GM12878 (cell line): ENCODE measurements around the gene TLE3. TPM values are rescaled to one million over a fixed set of nuclear protein-coding genes. Genes with fewer than 3 reads are reported as not detected.

ENCODE experiments used
- ATAC-seq: fragments of 200-7000 bp; cut with Tn5 transposase; 3 replicates; pipeline ENCODE4 v1.9.1; 2020; ENCODE audit warnings: mild to moderate bottlenecking, moderate library complexity
- BruUV-seq: library from RNA; stranded (reverse); fragments of 400-500 nt; replicated peaks from 2 replicates; lab custom pipeline; 2021; lab: Mats Ljungman, UMichigan
- CTCF ChIA-PET: fragments of 300-600 bp; sonication (Branson Sonifier 250); formaldehyde crosslinking; extraction: SDS; loops from one replicate; lab custom pipeline; 2021; ENCODE audit warnings: inconsistent platforms; lab: Yijun Ruan, JAX
- POLR2A ChIA-PET: fragments of 350-600 bp; formaldehyde crosslinking; extraction: SDS; loops from one replicate; lab custom pipeline; 2021; ENCODE audit warnings: inconsistent platforms; lab: Charles Lee
- RAD21 ChIA-PET: fragments of 300-600 bp; sonication (Branson Sonifier 250); formaldehyde crosslinking; loops from one replicate; lab custom pipeline; 2023; ENCODE audit warnings: antibody characterized with exemption; ENCODE audit not compliant: unreplicated experiment; lab: Charles Lee
- SMC1A ChIA-PET: fragments of 300-600 bp; sonication (Branson Sonifier 250); formaldehyde crosslinking; loops from one replicate; lab custom pipeline; 2023; ENCODE audit not compliant: unreplicated experiment, uncharacterized antibody; lab: Charles Lee
- DNase-seq: peaks from one replicate; pipeline ENCODE4 v3.0.0-alpha.2; 2011; ENCODE audit warnings: low read depth, low spot score
- FAIRE-seq: peaks from 3 replicates; lab custom pipeline; 2011; peaks lifted over from hg19 to GRCh38; lab: Jason Lieb, UNC
- H2AFZ ChIP-seq: 2 replicates; pipeline ENCODE4 v1.6.0; 2011; ENCODE audit warnings: low read depth, low read length, control low read depth; ENCODE audit not compliant: control insufficient read depth
- H3K27ac ChIP-seq: 2 replicates; pipeline ENCODE4 v1.5.1; 2011; ENCODE audit warnings: control low read depth; ENCODE audit not compliant: control insufficient read depth, insufficient read depth
- H3K27me3 ChIP-seq, 2 experiments: replicated peaks in 1 of 2; 2 replicates each; pipeline versions ENCODE4 v1.6.0 to v1.6.1; 2011; ENCODE audit warnings: low read length in 1 of 2; ENCODE audit not compliant: control insufficient read depth in 2 of 2, insufficient read depth in 2 of 2
- H3K36me3 ChIP-seq, 2 experiments: 2 replicates each; pipeline ENCODE4 v1.5.1; 2011; ENCODE audit warnings: low read length in 1 of 2; ENCODE audit not compliant: control insufficient read depth in 2 of 2, insufficient read depth in 2 of 2
- H3K4me1 ChIP-seq: 2 replicates; pipeline ENCODE4 v1.6.1; 2011; ENCODE audit warnings: mild to moderate bottlenecking, low read length, moderate library complexity, mixed read lengths; ENCODE audit not compliant: control insufficient read depth, insufficient read depth
- H3K4me2 ChIP-seq: 2 replicates; pipeline ENCODE4 v1.6.0; 2011; ENCODE audit warnings: control low read depth; ENCODE audit not compliant: control insufficient read depth, insufficient read depth
- H3K4me3 ChIP-seq: fragments of 200-600 bp; sonication (generic); 2 replicates; pipeline ENCODE4 v1.5.1; 2016
- H3K79me2 ChIP-seq: 2 replicates; pipeline ENCODE4 v1.6.0; 2011; ENCODE audit warnings: low read length; ENCODE audit not compliant: control insufficient read depth, insufficient read depth
- H3K9ac ChIP-seq: 2 replicates; pipeline ENCODE4 v1.8.0; 2011; ENCODE audit warnings: low read length, control low read depth, mixed read lengths; ENCODE audit not compliant: control insufficient read depth, insufficient read depth
- H3K9me3 ChIP-seq: replicated peaks from 3 replicates; pipeline ENCODE4 v1.5.1; 2011; ENCODE audit warnings: mild to moderate bottlenecking, low read length; ENCODE audit not compliant: control insufficient read depth, insufficient read depth
- H4K20me1 ChIP-seq: 2 replicates; pipeline ENCODE4 v1.6.0; 2011; ENCODE audit not compliant: control insufficient read depth, insufficient read depth
- BHLHE40 ChIP-seq, 2 experiments: fragments of 450-650 bp in 1 of 2; IDR thresholded peaks; 2 replicates each; pipeline ENCODE4 v1.6.1; 2011 to 2017; ENCODE audit warnings: low read depth in 2 of 2, borderline replicate concordance in 1 of 2, improper control_type of control experiment in 1 of 2, low read length in 1 of 2, mild to moderate bottlenecking in 1 of 2
- LARP7 ChIP-seq: fragments of 450-650 bp; IDR thresholded peaks from 2 replicates; pipeline ENCODE4 v1.6.1; 2017; ENCODE audit warnings: mild to moderate bottlenecking
- MEF2A ChIP-seq: IDR thresholded peaks from 2 replicates; pipeline ENCODE4 v1.6.1; 2011; ENCODE audit warnings: low read depth, mild to moderate bottlenecking, low read length, moderate library complexity; ENCODE audit not compliant: insufficient read depth
- MTA3 ChIP-seq: IDR thresholded peaks from 2 replicates; pipeline ENCODE4 v1.6.1; 2012; ENCODE audit warnings: low read length, inconsistent platforms, borderline replicate concordance
- NR2C1 ChIP-seq: fragments of 450-650 bp; IDR thresholded peaks from 2 replicates; pipeline ENCODE4 v1.6.1; 2017; ENCODE audit warnings: antibody characterized with exemption, mild to moderate bottlenecking, moderate library complexity
- NR2C2 ChIP-seq: IDR thresholded peaks from 2 replicates; pipeline ENCODE4 v1.6.1; 2011; ENCODE audit warnings: borderline replicate concordance, low read depth; ENCODE audit not compliant: control insufficient read depth, insufficient read length
- RAD21 ChIP-seq: IDR thresholded peaks from 2 replicates; pipeline ENCODE4 v1.6.1; 2011; ENCODE audit warnings: mild to moderate bottlenecking, low read depth, low read length, moderate library complexity; ENCODE audit not compliant: insufficient read depth
- STAT1 ChIP-seq: fragments of 450-650 bp; conservative IDR thresholded peaks from 2 replicates; pipeline ENCODE4 v1.6.1; 2014; ENCODE audit warnings: antibody characterized with exemption, mild to moderate bottlenecking
- SUZ12 ChIP-seq: fragments of 200-600 bp; sonication (generic); IDR thresholded peaks from one replicate; pipeline ENCODE4 v1.6.1; 2018; ENCODE audit warnings: antibody characterized with exemption, mild to moderate bottlenecking; ENCODE audit not compliant: unreplicated experiment
- WGBS: methylation state at CpG from one replicate; pipeline ENCODE4 v1.1.6; 2016; ENCODE audit warnings: low lambda C conversion rate; ENCODE audit not compliant: insufficient replicate concordance, insufficient coverage; ENCODE audit errors: missing lambda C conversion rate; 5-methylcytosine and 5-hydroxymethylcytosine counted together
- in situ Hi-C: fragments of 300-500 bp; cut with MboI; formaldehyde crosslinking; loops from 9 replicates; pipeline ENCODE4 v1.14.3; 2018; ENCODE audit warnings: mixed read lengths
- intact Hi-C: fragments of 100-400 bp; cut with micrococcal nuclease; formaldehyde crosslinking; loops from one replicate; pipeline ENCODE4 v1.14.2; 2022; ENCODE audit not compliant: unreplicated experiment
- polyA plus RNA-seq, 11 experiments: library from polyadenylated mRNA; depleted of rRNA in 4 of 11; unstranded in 6 of 11; stranded (reverse) in 5 of 11; fragments of >200 nt; fragmentation: Nextera tagmentation in 4 of 11; fragmentation: Illumina TruSeq in 1 of 11; extraction: Ambion mirVana in 4 of 11; extraction: Trizol in 1 of 11; gene quantifications; 1 replicate in 1 of 11; 2 replicates in 10 of 11; pipeline versions ENCODE4 v1.2.1 to v1.2.3, GENCODE V29; 2011 to 2016; ENCODE audit warnings: inconsistent platforms in 2 of 11, missing spikeins in 2 of 11, low read depth in 1 of 11
- total RNA-seq, 4 experiments: library from RNA; depleted of rRNA in 3 of 4; stranded (reverse); fragments of >200 nt in 3 of 4; fragmentation: Illumina TruSeq in 1 of 4; extraction: Trizol in 1 of 4; gene quantifications; 2 replicates each; pipeline versions ENCODE4 v1.2.1 to v1.2.3, GENCODE V29; 2013 to 2021
- TF ChIP-seq, protein P1 (sequence below): IDR thresholded peaks from 2 replicates; pipeline ENCODE4 v1.6.1; 2012; ENCODE audit warnings: low read depth, low read length, improper control_type of control experiment
- TF ChIP-seq, protein P2 (sequence below): fragments of 450-650 bp; IDR thresholded peaks from 2 replicates; pipeline ENCODE4 v1.6.1; 2017; ENCODE audit warnings: mild to moderate bottlenecking, moderate library complexity
- TF ChIP-seq, protein P3 (sequence below): fragments of 450-650 bp; IDR thresholded peaks from 2 replicates; pipeline ENCODE4 v1.6.1; 2017; ENCODE audit warnings: low read depth, mild to moderate bottlenecking, moderate library complexity

Gene TLE3
- total and polyA plus RNA-seq, 10 of the 15 experiments (the other 5 are each of a cell fraction or from before 2014, with no cell fraction given), result 1.2 to 65.5 (median 9.7) TPM

DNA sequence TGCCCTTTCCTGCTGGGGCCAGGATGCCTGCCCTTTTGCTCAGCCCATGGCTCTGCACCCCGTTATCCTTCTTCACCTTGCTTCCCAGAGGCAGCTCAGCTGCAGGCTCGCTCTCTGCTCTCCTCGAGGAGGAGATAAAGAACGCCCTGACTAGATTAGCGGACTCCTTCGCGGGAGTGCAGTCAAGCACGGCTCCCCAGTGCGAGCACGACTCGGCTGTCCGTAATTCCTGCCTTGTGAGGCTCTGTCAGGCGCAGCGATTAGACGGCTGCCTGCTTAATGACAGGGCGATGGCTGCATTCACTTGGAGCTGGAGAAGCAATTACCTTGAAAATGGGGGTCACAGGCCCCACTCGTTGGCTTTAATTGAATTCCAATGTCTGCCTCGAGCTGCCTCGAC is 25.9 kb downstream of the TLE3 start:
- FAIRE-seq (no peak), DNase-seq (no peak)
- CTCF ChIA-PET, result no interaction called here
- no peaks in the 10 kb centered on the region for H3K4me1 ChIP-seq
- H3K79me2 ChIP-seq, result no peaks in the 10 kb centered on the region
- H3K9ac ChIP-seq, result no peak overlapping the region
- no peak overlapping the region for H2AFZ ChIP-seq
- intact Hi-C loops, result no loop called here
- no peaks in the 10 kb centered on the region for H3K27me3 ChIP-seq
- H4K20me1 ChIP-seq, result peaks cover 4% of the 10 kb centered on the region
- in situ Hi-C loops, result no loop called here
- TF ChIP-seq MTA3 (no peak), RAD21 (no peak), BHLHE40 (IDR thresholded peaks at IDR 0.05; ENCODE audit: borderline replicate concordance in 1 of 2, low read depth in 2 of 2, low read length in 1 of 2) (no peak), NR2C2 (no peak), MEF2A (no peak), STAT1 (no peak), LARP7 (no peak)
- TF ChIP-seq, all 136 proteins: peak for 0
- BruUV-seq, result no TSS peak
- Histone ChIP-seq H3K4me2 (no peak overlapping the region), H3K9me3 (no peaks in the 10 kb centered on the region), H3K4me3 (no peak overlapping the region), H3K27ac (no peak overlapping the region), H3K36me3 (peaks cover 42 to 69% of the 10 kb centered on the region in 2 experiments)
- WGBS, result 72% methylated on average over 19 of the region's 19 CpGs
- ChIA-PET POLR2A (no interaction called here), SMC1A (interaction anchor here (0.8 to 1.1 kb wide), 2 partner anchors 19 to 27 kb away, joined by 3 read pairs; no protein-coding TSS in a partner anchor), RAD21 (no interaction called here)
- ATAC-seq, result no peak

DNA sequence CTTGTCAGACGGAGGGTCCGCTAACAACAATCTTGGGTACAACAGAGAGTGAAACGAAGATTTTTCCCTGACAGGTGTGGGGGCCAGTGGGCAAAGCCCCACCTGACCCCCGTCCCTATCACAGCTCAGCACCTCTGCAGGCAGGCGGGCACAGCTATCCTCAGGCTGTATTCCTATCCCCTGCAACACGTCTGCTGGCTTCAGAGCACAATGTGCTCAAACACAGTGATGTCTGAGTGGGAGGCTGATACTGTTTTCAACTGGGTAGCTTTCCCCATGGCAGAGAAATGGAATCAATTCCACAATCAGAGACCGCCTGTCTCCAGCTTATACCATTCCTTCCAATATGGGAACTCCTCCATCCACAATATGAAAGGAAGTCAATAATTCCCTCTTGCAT is 28.0 kb downstream of the TLE3 start:
- Histone ChIP-seq H4K20me1 (peaks cover 4% of the 10 kb centered on the region), H3K4me1 (no peaks in the 10 kb centered on the region), H3K9me3 (no peaks in the 10 kb centered on the region), H3K27ac (no peak overlapping the region), H3K4me2 (no peak overlapping the region), H3K27me3 (no peaks in the 10 kb centered on the region), H3K79me2 (no peaks in the 10 kb centered on the region), H2AFZ (no peak overlapping the region), H3K4me3 (no peak overlapping the region), H3K9ac (no peak overlapping the region), H3K36me3 (peaks cover 47 to 77% of the 10 kb centered on the region in 2 experiments)
- RAD21 ChIA-PET, result no interaction called here
- CTCF ChIA-PET, result no interaction called here
- DNase-seq, result no peak
- no peak for ATAC-seq
- no TSS peak for BruUV-seq
- SMC1A ChIA-PET, result interaction anchor here (1.2 kb wide), 1 partner anchor 13 kb away, joined by 3 read pairs; no protein-coding TSS in a partner anchor
- intact Hi-C loops (no loop called here), in situ Hi-C loops (no loop called here)
- 84% methylated on average over 7 of the region's 7 CpGs for WGBS
- POLR2A ChIA-PET, result no interaction called here
- no peak for FAIRE-seq
- TF ChIP-seq, protein P1, sequence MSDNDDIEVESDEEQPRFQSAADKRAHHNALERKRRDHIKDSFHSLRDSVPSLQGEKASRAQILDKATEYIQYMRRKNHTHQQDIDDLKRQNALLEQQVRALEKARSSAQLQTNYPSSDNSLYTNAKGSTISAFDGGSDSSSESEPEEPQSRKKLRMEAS, result no peak
- TF ChIP-seq SUZ12 (no peak), NR2C1 (no peak)
- TF ChIP-seq, protein P2, sequence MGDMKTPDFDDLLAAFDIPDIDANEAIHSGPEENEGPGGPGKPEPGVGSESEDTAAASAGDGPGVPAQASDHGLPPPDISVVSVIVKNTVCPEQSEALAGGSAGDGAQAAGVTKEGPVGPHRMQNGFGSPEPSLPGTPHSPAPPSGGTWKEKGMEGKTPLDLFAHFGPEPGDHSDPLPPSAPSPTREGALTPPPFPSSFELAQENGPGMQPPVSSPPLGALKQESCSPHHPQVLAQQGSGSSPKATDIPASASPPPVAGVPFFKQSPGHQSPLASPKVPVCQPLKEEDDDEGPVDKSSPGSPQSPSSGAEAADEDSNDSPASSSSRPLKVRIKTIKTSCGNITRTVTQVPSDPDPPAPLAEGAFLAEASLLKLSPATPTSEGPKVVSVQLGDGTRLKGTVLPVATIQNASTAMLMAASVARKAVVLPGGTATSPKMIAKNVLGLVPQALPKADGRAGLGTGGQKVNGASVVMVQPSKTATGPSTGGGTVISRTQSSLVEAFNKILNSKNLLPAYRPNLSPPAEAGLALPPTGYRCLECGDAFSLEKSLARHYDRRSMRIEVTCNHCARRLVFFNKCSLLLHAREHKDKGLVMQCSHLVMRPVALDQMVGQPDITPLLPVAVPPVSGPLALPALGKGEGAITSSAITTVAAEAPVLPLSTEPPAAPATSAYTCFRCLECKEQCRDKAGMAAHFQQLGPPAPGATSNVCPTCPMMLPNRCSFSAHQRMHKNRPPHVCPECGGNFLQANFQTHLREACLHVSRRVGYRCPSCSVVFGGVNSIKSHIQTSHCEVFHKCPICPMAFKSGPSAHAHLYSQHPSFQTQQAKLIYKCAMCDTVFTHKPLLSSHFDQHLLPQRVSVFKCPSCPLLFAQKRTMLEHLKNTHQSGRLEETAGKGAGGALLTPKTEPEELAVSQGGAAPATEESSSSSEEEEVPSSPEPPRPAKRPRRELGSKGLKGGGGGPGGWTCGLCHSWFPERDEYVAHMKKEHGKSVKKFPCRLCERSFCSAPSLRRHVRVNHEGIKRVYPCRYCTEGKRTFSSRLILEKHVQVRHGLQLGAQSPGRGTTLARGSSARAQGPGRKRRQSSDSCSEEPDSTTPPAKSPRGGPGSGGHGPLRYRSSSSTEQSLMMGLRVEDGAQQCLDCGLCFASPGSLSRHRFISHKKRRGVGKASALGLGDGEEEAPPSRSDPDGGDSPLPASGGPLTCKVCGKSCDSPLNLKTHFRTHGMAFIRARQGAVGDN, result no peak
- TF ChIP-seq, protein P3, sequence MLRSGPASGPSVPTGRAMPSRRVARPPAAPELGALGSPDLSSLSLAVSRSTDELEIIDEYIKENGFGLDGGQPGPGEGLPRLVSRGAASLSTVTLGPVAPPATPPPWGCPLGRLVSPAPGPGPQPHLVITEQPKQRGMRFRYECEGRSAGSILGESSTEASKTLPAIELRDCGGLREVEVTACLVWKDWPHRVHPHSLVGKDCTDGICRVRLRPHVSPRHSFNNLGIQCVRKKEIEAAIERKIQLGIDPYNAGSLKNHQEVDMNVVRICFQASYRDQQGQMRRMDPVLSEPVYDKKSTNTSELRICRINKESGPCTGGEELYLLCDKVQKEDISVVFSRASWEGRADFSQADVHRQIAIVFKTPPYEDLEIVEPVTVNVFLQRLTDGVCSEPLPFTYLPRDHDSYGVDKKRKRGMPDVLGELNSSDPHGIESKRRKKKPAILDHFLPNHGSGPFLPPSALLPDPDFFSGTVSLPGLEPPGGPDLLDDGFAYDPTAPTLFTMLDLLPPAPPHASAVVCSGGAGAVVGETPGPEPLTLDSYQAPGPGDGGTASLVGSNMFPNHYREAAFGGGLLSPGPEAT, result no peak
